ENCODE measurements around the gene SEPTIN12. TPM values are rescaled to one million over a fixed set of nuclear protein-coding genes. Genes with fewer than 3 reads are reported as not detected.

Gene SEPTIN12
- total and polyA plus RNA-seq, 2 donors (not counting 3 experiments of a cell fraction or from before 2014, with no cell fraction given): not detected

- H3K4me2 ChIP-seq (ENCODE audit: insufficient read depth, low read length): no peak overlapping the region
- FAIRE-seq: no peak
- ChIA-PET CTCF (no interaction called here), POLR2A (no interaction called here)
- no peaks in the 10 kb centered on the region for H3K9me1 ChIP-seq (replicated peaks; ENCODE audit: control insufficient read depth, extremely low read depth, insufficient read depth, low read length)
- H3K36me3 ChIP-seq (ENCODE audit: control insufficient read depth in 2 of 2, extremely low read depth in 1 of 2, insufficient read depth in 2 of 2, low read length in 2 of 2): no peaks in the 10 kb centered on the region
- no peaks in the 10 kb centered on the region for H3K27me3 ChIP-seq (ENCODE audit: control insufficient read depth in 2 of 2, insufficient read depth in 2 of 2, low read length in 2 of 2)
- DNase-seq (ENCODE audit: low read depth, low spot score): no peak
- no TSS peak for BruUV-seq (replicated peaks)
- no peaks in the 10 kb centered on the region for H3K9me3 ChIP-seq (replicated peaks; ENCODE audit: control insufficient read depth, insufficient read depth, low read length)
- H3K79me2 ChIP-seq (ENCODE audit: control insufficient read depth, insufficient read depth, low read length): no peaks in the 10 kb centered on the region
- H3K4me1 ChIP-seq (ENCODE audit: control insufficient read depth, extremely low read depth, insufficient read depth, low read length): no peaks in the 10 kb centered on the region
- H2AFZ ChIP-seq (ENCODE audit: low read depth, low read length): no peak overlapping the region
- dilution Hi-C loops (cut with MboI; ENCODE audit: extremely low pct_ligation_motif_present, low sequenced_read_pairs) (no loop called here), intact Hi-C loops (cut with micrococcal nuclease) (no loop called here)
- H3K4me3 ChIP-seq (replicated peaks in 1 of 3; ENCODE audit: insufficient read depth in 1 of 3, low read depth in 1 of 3, low read length in 3 of 3): no peak overlapping the region
- H3K27ac ChIP-seq (ENCODE audit: insufficient read depth, low read depth, low read length): no peak overlapping the region
- TF ChIP-seq POLR2A (IDR thresholded peaks at IDR 0.05; ENCODE audit: low read depth, low read length) (no peak), MYC (IDR thresholded peaks at IDR 0.05; ENCODE audit: low read depth, low read length) (no peak), JUN (IDR thresholded peaks at IDR 0.05; ENCODE audit: borderline replicate concordance, insufficient read depth, insufficient read length, low read depth) (no peak), CTCF (IDR thresholded peaks at IDR 0.05; ENCODE audit: extremely low read depth in 1 of 2, insufficient read depth in 1 of 2, low read depth in 1 of 2, low read length in 2 of 2) (no peak), POLR2AphosphoS5 (IDR thresholded peaks at IDR 0.05; ENCODE audit: insufficient read depth, low read depth, low read length) (no peak), MAX (IDR thresholded peaks at IDR 0.05; ENCODE audit: insufficient read depth, insufficient read length) (no peak), FOS (IDR thresholded peaks at IDR 0.05; ENCODE audit: borderline replicate concordance, insufficient read depth, low read length) (no peak), GATA2 (IDR thresholded peaks at IDR 0.05; ENCODE audit: insufficient read depth, insufficient read length, low read depth, low read length) (no peak), EZH2 (IDR thresholded peaks at IDR 0.05; ENCODE audit: borderline replicate concordance, low read depth, low read length, severe bottlenecking) (no peak)
- no peaks in the 10 kb centered on the region for H4K20me1 ChIP-seq (replicated peaks; ENCODE audit: control insufficient read depth, extremely low read depth, insufficient read depth, low read length)
- no peak overlapping the region for H3K9ac ChIP-seq (replicated peaks; ENCODE audit: extremely low read depth, insufficient read depth, low read length)
These were observed 4.7 kb downstream of the SEPTIN12 start for GRCh38 chr16:4783251-4783950.

All from endothelial cell of umbilical vein (primary cell).